ENCODE measurements around the gene SNX13.

The SNX13 gene

GRCh38 chr7:17774248-17774647, 166.0 kb downstream of the SNX13 start:
- no peak for FAIRE-seq

GRCh38 chr7:17773289-17773626, 167.0 kb downstream of the SNX13 start:
- no peak for FAIRE-seq

- no peak for FAIRE-seq
Observed at GRCh38 chr7:17772581-17773288, 167.6 kb downstream of the SNX13 start.

- no peak for FAIRE-seq
Observed at GRCh38 chr7:17771901-17772408, 168.3 kb downstream of the SNX13 start.

GRCh38 chr7:17770710-17771375, 169.5 kb downstream of the SNX13 start:
- no peak for FAIRE-seq

- FAIRE-seq: no peak
Observed at GRCh38 chr7:17769918-17770317, 170.4 kb downstream of the SNX13 start.

- FAIRE-seq: no peak
Observed at GRCh38 chr7:17758008-17758407, 182.3 kb downstream of the SNX13 start.

GRCh38 chr7:17746020-17746530, 194.2 kb downstream of the SNX13 start:
- FAIRE-seq: no peak

GRCh38 chr7:17745610-17746009, 194.7 kb downstream of the SNX13 start:
- no peak for FAIRE-seq

- FAIRE-seq: no peak
Observed at GRCh38 chr7:17743316-17743715, 197.0 kb downstream of the SNX13 start.

- no peak for FAIRE-seq
Observed at GRCh38 chr7:17741426-17741825, 198.9 kb downstream of the SNX13 start.

All from colon (tissue), 2 donors.